Neural progenitor cell (in vitro differentiated cells): ENCODE results near the gene F7. TPM values are rescaled to one million over a fixed set of nuclear protein-coding genes. Genes with fewer than 3 reads are reported as not detected.

ENCODE experiments used
- DNase-seq: peaks from one replicate; pipeline ENCODE4 v3.0.0-alpha.2; 2016; ENCODE audit warnings: low spot score
- H2AFZ ChIP-seq: fragments of 200-600 bp; sonication (generic); replicated peaks from 2 replicates; pipeline ENCODE4 v1.6.1; 2016; ENCODE audit warnings: antibody characterized with exemption
- H3F3A ChIP-seq: fragments of 200-600 bp; sonication (generic); 2 replicates; pipeline ENCODE4 v1.6.1; 2016; ENCODE audit warnings: antibody characterized with exemption, low read depth
- H3K27ac ChIP-seq: fragments of 200-600 bp; sonication (generic); 2 replicates; pipeline ENCODE4 v1.5.1; 2016; ENCODE audit warnings: mild to moderate bottlenecking
- H3K27me3 ChIP-seq: fragments of 200-600 bp; sonication (generic); 2 replicates; pipeline ENCODE4 v1.6.1; 2016; ENCODE audit warnings: mild to moderate bottlenecking, moderate library complexity
- H3K36me3 ChIP-seq: fragments of 200-600 bp; sonication (generic); 2 replicates; pipeline ENCODE4 v1.5.1; 2016
- H3K4me1 ChIP-seq: fragments of 200-600 bp; sonication (generic); 2 replicates; pipeline ENCODE4 v1.6.1; 2016; ENCODE audit warnings: mixed run types
- H3K4me2 ChIP-seq: fragments of 200-600 bp; sonication (generic); 2 replicates; pipeline ENCODE4 v1.6.1; 2016
- H3K4me3 ChIP-seq: fragments of 200-600 bp; sonication (generic); 2 replicates; pipeline ENCODE4 v1.5.1; 2016
- H3K79me2 ChIP-seq: fragments of 200-600 bp; sonication (generic); 2 replicates; pipeline ENCODE4 v1.6.1; 2016; ENCODE audit warnings: low read depth
- H3K9ac ChIP-seq: fragments of 200-600 bp; sonication (generic); 2 replicates; pipeline ENCODE4 v1.6.1; 2016
- H3K9me3 ChIP-seq: fragments of 200-600 bp; sonication (generic); 2 replicates; pipeline ENCODE4 v1.5.1; 2016; ENCODE audit warnings: low read depth
- H4K20me1 ChIP-seq: fragments of 200-600 bp; sonication (generic); 2 replicates; pipeline ENCODE4 v1.6.1; 2016; ENCODE audit warnings: low read depth
- H3K27ac Mint-ChIP-seq: 3 replicates; pipeline ENCODE4 v1.8.0; 2021; ENCODE audit warnings: mixed read lengths
- H3K27me3 Mint-ChIP-seq: 2 replicates; pipeline ENCODE4 v1.8.0; 2022; ENCODE audit warnings: low read depth, mild to moderate bottlenecking, inconsistent platforms, moderate library complexity, mixed read lengths; ENCODE audit not compliant: insufficient read depth
- H3K36me3 Mint-ChIP-seq: 3 replicates; pipeline ENCODE4 v1.8.0; 2021; ENCODE audit warnings: mixed read lengths
- H3K4me1 Mint-ChIP-seq: 3 replicates; pipeline ENCODE4 v1.8.0; 2021; ENCODE audit warnings: mixed read lengths
- H3K4me3 Mint-ChIP-seq: 3 replicates; pipeline ENCODE4 v1.8.0; 2021; ENCODE audit warnings: mild to moderate bottlenecking, moderate library complexity, mixed read lengths
- H3K9me3 Mint-ChIP-seq: 3 replicates; pipeline ENCODE4 v1.8.0; 2020; ENCODE audit warnings: mixed read lengths
- CTCF ChIP-seq: fragments of 200-600 bp; sonication (generic); IDR thresholded peaks from 2 replicates; pipeline ENCODE4 v1.5.1; 2017; ENCODE audit warnings: antibody characterized with exemption, mild to moderate bottlenecking
- EZH2 ChIP-seq: fragments of 200-600 bp; sonication (generic); IDR thresholded peaks from 2 replicates; pipeline ENCODE4 v1.6.1; 2017; ENCODE audit warnings: antibody characterized with exemption, mild to moderate bottlenecking, moderate library complexity
- EZH2phosphoT487 ChIP-seq: fragments of 200-600 bp; sonication (generic); IDR thresholded peaks from 2 replicates; pipeline ENCODE4 v1.6.1; 2017; ENCODE audit warnings: antibody characterized with exemption
- total RNA-seq: library from RNA; depleted of rRNA; stranded (reverse); fragments of >200 nt; gene quantifications from 2 replicates; pipeline ENCODE4 v1.2.3, GENCODE V29; 2015; ENCODE audit warnings: low replicate concordance

F7 gene
- total RNA-seq, 1 donor from 2014 or later = not detected

- no peaks in the 10 kb centered on the region for H3K9me3 Mint-ChIP-seq
- no peaks in the 10 kb centered on the region for H3F3A ChIP-seq
- no peak overlapping the region for H3K27ac ChIP-seq
- no peak overlapping the region for H3K4me3 Mint-ChIP-seq
- no peaks in the 10 kb centered on the region for H4K20me1 ChIP-seq
- no peaks in the 10 kb centered on the region for H3K27me3 ChIP-seq
- peaks cover 6% of the 10 kb centered on the region for H3K27me3 Mint-ChIP-seq
- H3K4me3 ChIP-seq = no peak overlapping the region
- peaks cover 2% of the 10 kb centered on the region for H3K4me1 Mint-ChIP-seq
- no peak for TF ChIP-seq EZH2phosphoT487
- TF ChIP-seq EZH2 = no peak
- TF ChIP-seq CTCF = no peak
- H3K4me2 ChIP-seq = no peak overlapping the region
- H3K36me3 ChIP-seq = no peaks in the 10 kb centered on the region
- H3K27ac Mint-ChIP-seq = peak overlapping the region; percentile 54
- no peak overlapping the region for H3K9ac ChIP-seq
- H3K9me3 ChIP-seq = no peaks in the 10 kb centered on the region
- no peaks in the 10 kb centered on the region for H3K4me1 ChIP-seq
- no peak for DNase-seq
- H3K79me2 ChIP-seq = no peaks in the 10 kb centered on the region
- H2AFZ ChIP-seq = no peak overlapping the region
- H3K36me3 Mint-ChIP-seq = peaks cover 12% of the 10 kb centered on the region
These were observed 40.8 kb upstream of the F7 start for GRCh38 chr13:113064534-113065405.

- Histone ChIP-seq H3K27ac (no peak overlapping the region), H3F3A (no peaks in the 10 kb centered on the region), H3K4me2 (no peak overlapping the region), H3K4me3 (no peak overlapping the region), H3K4me1 (no peaks in the 10 kb centered on the region), H3K36me3 (no peaks in the 10 kb centered on the region), H3K9ac (no peak overlapping the region), H3K79me2 (no peaks in the 10 kb centered on the region), H4K20me1 (peaks cover 3% of the 10 kb centered on the region), H2AFZ (no peak overlapping the region), H3K27me3 (no peaks in the 10 kb centered on the region), H3K9me3 (no peaks in the 10 kb centered on the region)
- Mint-ChIP-seq H3K9me3 (no peaks in the 10 kb centered on the region), H3K27ac (no peak overlapping the region), H3K27me3 (peaks cover 6% of the 10 kb centered on the region), H3K4me1 (peaks cover 7% of the 10 kb centered on the region), H3K36me3 (peaks cover 15% of the 10 kb centered on the region), H3K4me3 (no peak overlapping the region)
- DNase-seq = no peak
- no peak for TF ChIP-seq EZH2phosphoT487
- TF ChIP-seq CTCF = no peak
These were observed 40.0 kb upstream of the F7 start for GRCh38 chr13:113065406-113066141.

GRCh38 chr13:113066142-113066455, 39.5 kb upstream of the F7 start:
- no peaks in the 10 kb centered on the region for H3K9me3 Mint-ChIP-seq
- no peaks in the 10 kb centered on the region for H3K27me3 ChIP-seq
- H3K36me3 ChIP-seq = no peaks in the 10 kb centered on the region
- no peak overlapping the region for H3K27ac ChIP-seq
- H3K27ac Mint-ChIP-seq = no peak overlapping the region
- H3K4me2 ChIP-seq = no peak overlapping the region
- no peaks in the 10 kb centered on the region for H3F3A ChIP-seq
- H3K27me3 Mint-ChIP-seq = peaks cover 6% of the 10 kb centered on the region
- no peaks in the 10 kb centered on the region for H3K79me2 ChIP-seq
- H3K4me3 Mint-ChIP-seq = no peak overlapping the region
- no peak for DNase-seq
- H2AFZ ChIP-seq = no peak overlapping the region
- H3K9ac ChIP-seq = no peak overlapping the region
- H4K20me1 ChIP-seq = peaks cover 3% of the 10 kb centered on the region
- H3K4me1 ChIP-seq = no peaks in the 10 kb centered on the region
- H3K4me1 Mint-ChIP-seq = peaks cover 12% of the 10 kb centered on the region
- no peak for TF ChIP-seq CTCF
- TF ChIP-seq EZH2 = no peak
- TF ChIP-seq EZH2phosphoT487 = no peak
- H3K36me3 Mint-ChIP-seq = peaks cover 17% of the 10 kb centered on the region
- H3K9me3 ChIP-seq = no peaks in the 10 kb centered on the region
- no peak overlapping the region for H3K4me3 ChIP-seq
